ENCODE results near the gene PPFIA2.

DNA sequence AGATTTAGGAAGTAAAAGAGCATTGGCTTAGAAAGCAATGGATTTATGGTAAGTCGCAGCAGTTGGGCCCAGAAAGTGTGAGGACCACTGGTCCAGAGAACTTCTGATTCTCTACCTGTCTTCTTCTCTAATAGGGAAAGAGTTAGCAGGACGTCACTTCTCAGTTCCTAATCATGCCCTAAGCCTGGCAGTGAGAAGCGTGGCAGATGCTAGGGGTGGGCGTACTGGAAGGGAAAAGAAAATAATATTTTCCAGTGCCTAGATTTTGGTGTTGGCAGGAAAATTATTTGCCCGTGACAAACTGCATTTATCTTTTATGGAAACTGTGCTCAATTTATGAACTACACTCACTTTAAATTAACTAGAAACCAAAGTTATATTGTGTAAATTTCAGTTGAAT, 212.3 kb downstream of the PPFIA2 start:
- TF ChIP-seq POLR2AphosphoS5 (IDR thresholded peaks at IDR 0.05; ENCODE audit: borderline replicate concordance, low read depth, low read length) (no peak), EZH2 (IDR thresholded peaks at IDR 0.05) (no peak)
